GM23338 (cell line): Measurements from ENCODE around the gene OR10C1. TPM values are rescaled to one million over a fixed set of nuclear protein-coding genes. Genes with fewer than 3 reads are reported as not detected.

Experiments
- ATAC-seq: fragments of 200-7000 bp; cut with Tn5 transposase; 3 replicates; pipeline ENCODE4 v1.9.1; 2020
- DNase-seq: peaks from one replicate; pipeline ENCODE4 v3.0.0-alpha.2; 2015; ENCODE audit warnings: low spot score
- H2AFZ ChIP-seq: fragments of 200-600 bp; sonication (generic); 2 replicates; pipeline ENCODE4 v1.8.0; 2016; ENCODE audit warnings: antibody characterized with exemption, mild to moderate bottlenecking, moderate library complexity
- H3F3A ChIP-seq: fragments of 200-600 bp; sonication (generic); replicated peaks from 2 replicates; pipeline ENCODE4 v1.8.0; 2017; ENCODE audit warnings: antibody characterized with exemption, mixed run types, low read depth
- H3K27ac ChIP-seq: fragments of 200-600 bp; sonication (generic); 2 replicates; pipeline ENCODE4 v1.6.1; 2016; ENCODE audit warnings: low read depth
- H3K27me3 ChIP-seq: fragments of 200-600 bp; sonication (generic); 2 replicates; pipeline ENCODE4 v1.8.0; 2016; ENCODE audit warnings: mild to moderate bottlenecking, mixed run types, moderate library complexity; ENCODE audit not compliant: insufficient read depth
- H3K36me3 ChIP-seq: fragments of 200-600 bp; sonication (generic); 2 replicates; pipeline ENCODE4 v1.8.0; 2016; ENCODE audit warnings: mild to moderate bottlenecking; ENCODE audit not compliant: insufficient read depth
- H3K4me1 ChIP-seq: fragments of 200-600 bp; sonication (generic); 2 replicates; pipeline ENCODE4 v1.8.0; 2016; ENCODE audit warnings: mild to moderate bottlenecking, moderate library complexity; ENCODE audit not compliant: insufficient read depth
- H3K4me2 ChIP-seq: fragments of 200-600 bp; sonication (generic); 2 replicates; pipeline ENCODE4 v1.7.1; 2017; ENCODE audit warnings: mixed run types
- H3K4me3 ChIP-seq: fragments of 200-600 bp; sonication (generic); 2 replicates; pipeline ENCODE4 v1.6.1; 2016; ENCODE audit warnings: mixed run types
- H3K79me2 ChIP-seq: fragments of 200-600 bp; sonication (generic); replicated peaks from 2 replicates; pipeline ENCODE4 v1.8.0; 2017; ENCODE audit warnings: mild to moderate bottlenecking; ENCODE audit not compliant: insufficient read depth
- H3K9me2 ChIP-seq: fragments of 200-600 bp; sonication (generic); 2 replicates; pipeline ENCODE4 v1.8.0; 2017; ENCODE audit not compliant: insufficient read depth
- H4K20me1 ChIP-seq: fragments of 200-600 bp; sonication (generic); replicated peaks from 2 replicates; pipeline ENCODE4 v1.8.0; 2017; ENCODE audit warnings: mild to moderate bottlenecking; ENCODE audit not compliant: insufficient read depth
- H3K27ac Mint-ChIP-seq: 2 replicates; pipeline ENCODE4 v1.8.0; 2020; ENCODE audit warnings: inconsistent platforms, mild to moderate bottlenecking, moderate library complexity, mixed read lengths
- H3K27me3 Mint-ChIP-seq: 3 replicates; pipeline ENCODE4 v1.8.0; 2022; ENCODE audit warnings: low read depth, mild to moderate bottlenecking, moderate library complexity, mixed read lengths, inconsistent platforms; ENCODE audit not compliant: insufficient read depth, poor library complexity
- H3K36me3 Mint-ChIP-seq: 3 replicates; pipeline ENCODE4 v1.8.0; 2021; ENCODE audit warnings: low read depth, mild to moderate bottlenecking, inconsistent platforms, moderate library complexity, mixed read lengths
- H3K4me1 Mint-ChIP-seq: 3 replicates; pipeline ENCODE4 v1.8.0; 2020; ENCODE audit warnings: mild to moderate bottlenecking, inconsistent platforms, mixed read lengths
- H3K4me3 Mint-ChIP-seq: 3 replicates; pipeline ENCODE4 v1.8.0; 2021; ENCODE audit warnings: moderate library complexity, mild to moderate bottlenecking, inconsistent platforms, mixed read lengths
- H3K9me3 Mint-ChIP-seq: 3 replicates; pipeline ENCODE4 v1.8.0; 2020; ENCODE audit warnings: moderate library complexity, mild to moderate bottlenecking, inconsistent platforms, mixed read lengths
- JUNB ChIP-seq: IDR thresholded peaks from one replicate; pipeline ENCODE4 v1.6.1; 2016; ENCODE audit warnings: antibody characterized with exemption; ENCODE audit not compliant: unreplicated experiment
- polyA plus RNA-seq: library from polyadenylated mRNA; unstranded; fragments of >200 nt; fragmentation: Nextera tagmentation; extraction: Ambion mirVana; gene quantifications from 2 replicates; pipeline ENCODE4 v1.2.1, GENCODE V29; 2016
- total RNA-seq: library from RNA; depleted of rRNA; stranded (reverse); fragments of >200 nt; shearing (Covaris generic); gene quantifications from 2 replicates; pipeline ENCODE4 v1.2.3, GENCODE V29; 2014
- TF ChIP-seq, protein P1 (sequence below): fragments of 250-450 bp; sonication (Bioruptor Pico); IDR thresholded peaks from 2 replicates; pipeline ENCODE4 v1.5.0; 2020; ENCODE audit warnings: mild to moderate bottlenecking, moderate library complexity

Gene OR10C1
- total and polyA plus RNA-seq, 2 experiments from 2014 or later = not detected

DNA sequence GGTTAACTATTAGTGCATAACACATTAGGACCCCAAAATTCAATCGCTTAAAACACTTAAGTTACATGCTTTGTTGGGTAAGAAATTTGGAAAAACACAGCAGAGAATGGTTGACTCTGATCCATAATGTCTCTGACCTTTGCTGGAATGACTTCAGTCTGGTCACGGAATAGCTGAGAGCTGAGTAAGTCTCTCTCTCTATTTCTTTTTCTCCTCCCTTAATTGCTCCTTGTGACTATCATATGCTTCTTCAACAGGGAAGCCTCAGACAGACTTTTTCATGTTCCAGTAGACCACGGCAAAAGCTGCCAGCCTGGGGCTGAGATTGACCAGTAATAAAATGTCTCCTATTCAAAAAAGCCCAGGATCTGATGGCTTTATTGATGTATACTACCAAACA is 19.6 kb upstream of the OR10C1 start (continued):
- TF ChIP-seq, protein P1, sequence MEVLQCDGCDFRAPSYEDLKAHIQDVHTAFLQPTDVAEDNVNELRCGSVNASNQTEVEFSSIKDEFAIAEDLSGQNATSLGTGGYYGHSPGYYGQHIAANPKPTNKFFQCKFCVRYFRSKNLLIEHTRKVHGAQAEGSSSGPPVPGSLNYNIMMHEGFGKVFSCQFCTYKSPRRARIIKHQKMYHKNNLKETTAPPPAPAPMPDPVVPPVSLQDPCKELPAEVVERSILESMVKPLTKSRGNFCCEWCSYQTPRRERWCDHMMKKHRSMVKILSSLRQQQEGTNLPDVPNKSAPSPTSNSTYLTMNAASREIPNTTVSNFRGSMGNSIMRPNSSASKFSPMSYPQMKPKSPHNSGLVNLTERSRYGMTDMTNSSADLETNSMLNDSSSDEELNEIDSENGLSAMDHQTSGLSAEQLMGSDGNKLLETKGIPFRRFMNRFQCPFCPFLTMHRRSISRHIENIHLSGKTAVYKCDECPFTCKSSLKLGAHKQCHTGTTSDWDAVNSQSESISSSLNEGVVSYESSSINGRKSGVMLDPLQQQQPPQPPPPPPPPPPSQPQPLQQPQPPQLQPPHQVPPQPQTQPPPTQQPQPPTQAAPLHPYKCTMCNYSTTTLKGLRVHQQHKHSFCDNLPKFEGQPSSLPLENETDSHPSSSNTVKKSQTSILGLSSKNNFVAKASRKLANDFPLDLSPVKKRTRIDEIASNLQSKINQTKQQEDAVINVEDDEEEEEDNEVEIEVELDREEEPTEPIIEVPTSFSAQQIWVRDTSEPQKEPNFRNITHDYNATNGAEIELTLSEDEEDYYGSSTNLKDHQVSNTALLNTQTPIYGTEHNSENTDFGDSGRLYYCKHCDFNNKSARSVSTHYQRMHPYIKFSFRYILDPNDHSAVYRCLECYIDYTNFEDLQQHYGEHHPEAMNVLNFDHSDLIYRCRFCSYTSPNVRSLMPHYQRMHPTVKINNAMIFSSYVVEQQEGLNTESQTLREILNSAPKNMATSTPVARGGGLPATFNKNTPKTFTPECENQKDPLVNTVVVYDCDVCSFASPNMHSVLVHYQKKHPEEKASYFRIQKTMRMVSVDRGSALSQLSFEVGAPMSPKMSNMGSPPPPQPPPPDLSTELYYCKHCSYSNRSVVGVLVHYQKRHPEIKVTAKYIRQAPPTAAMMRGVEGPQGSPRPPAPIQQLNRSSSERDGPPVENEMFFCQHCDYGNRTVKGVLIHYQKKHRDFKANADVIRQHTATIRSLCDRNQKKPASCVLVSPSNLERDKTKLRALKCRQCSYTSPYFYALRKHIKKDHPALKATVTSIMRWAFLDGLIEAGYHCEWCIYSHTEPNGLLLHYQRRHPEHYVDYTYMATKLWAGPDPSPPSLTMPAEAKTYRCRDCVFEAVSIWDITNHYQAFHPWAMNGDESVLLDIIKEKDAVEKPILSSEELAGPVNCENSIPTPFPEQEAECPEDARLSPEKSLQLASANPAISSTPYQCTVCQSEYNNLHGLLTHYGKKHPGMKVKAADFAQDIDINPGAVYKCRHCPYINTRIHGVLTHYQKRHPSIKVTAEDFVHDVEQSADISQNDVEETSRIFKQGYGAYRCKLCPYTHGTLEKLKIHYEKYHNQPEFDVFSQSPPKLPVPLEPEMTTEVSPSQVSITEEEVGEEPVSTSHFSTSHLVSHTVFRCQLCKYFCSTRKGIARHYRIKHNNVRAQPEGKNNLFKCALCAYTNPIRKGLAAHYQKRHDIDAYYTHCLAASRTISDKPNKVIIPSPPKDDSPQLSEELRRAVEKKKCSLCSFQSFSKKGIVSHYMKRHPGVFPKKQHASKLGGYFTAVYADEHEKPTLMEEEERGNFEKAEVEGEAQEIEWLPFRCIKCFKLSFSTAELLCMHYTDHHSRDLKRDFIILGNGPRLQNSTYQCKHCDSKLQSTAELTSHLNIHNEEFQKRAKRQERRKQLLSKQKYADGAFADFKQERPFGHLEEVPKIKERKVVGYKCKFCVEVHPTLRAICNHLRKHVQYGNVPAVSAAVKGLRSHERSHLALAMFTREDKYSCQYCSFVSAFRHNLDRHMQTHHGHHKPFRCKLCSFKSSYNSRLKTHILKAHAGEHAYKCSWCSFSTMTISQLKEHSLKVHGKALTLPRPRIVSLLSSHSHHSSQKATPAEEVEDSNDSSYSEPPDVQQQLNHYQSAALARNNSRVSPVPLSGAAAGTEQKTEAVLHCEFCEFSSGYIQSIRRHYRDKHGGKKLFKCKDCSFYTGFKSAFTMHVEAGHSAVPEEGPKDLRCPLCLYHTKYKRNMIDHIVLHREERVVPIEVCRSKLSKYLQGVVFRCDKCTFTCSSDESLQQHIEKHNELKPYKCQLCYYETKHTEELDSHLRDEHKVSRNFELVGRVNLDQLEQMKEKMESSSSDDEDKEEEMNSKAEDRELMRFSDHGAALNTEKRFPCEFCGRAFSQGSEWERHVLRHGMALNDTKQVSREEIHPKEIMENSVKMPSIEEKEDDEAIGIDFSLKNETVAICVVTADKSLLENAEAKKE = no peak

DNA sequence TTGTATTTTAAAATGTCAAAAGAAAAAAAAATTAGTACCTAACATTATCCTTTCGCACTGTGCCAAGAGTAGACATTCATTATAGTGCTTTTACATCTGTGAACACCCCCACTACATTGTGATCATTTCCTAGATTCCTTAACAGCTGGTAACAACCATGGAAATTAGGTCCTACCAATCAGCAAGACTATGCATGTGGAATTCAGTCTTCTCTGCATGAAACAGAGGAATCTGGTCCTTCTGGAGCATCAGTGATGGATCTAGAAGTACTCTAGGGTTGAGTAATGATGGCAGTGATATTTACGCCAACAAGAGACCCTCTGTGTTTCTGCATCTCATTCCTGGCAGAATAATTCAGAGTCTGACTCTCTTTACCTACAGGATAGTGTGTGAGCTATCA is 14.9 kb upstream of the OR10C1 start:
- H3K4me3 ChIP-seq = no peak overlapping the region
- TF ChIP-seq JUNB = no peak
- TF ChIP-seq, protein P1 = peak; percentile 96
- ATAC-seq (peak; percentile 61), DNase-seq (peak; percentile 62)
- no peak overlapping the region for H3K27ac ChIP-seq
- Mint-ChIP-seq H3K27ac (no peak overlapping the region; the same call in 1 of the 2 replicates), H3K4me1 (peaks cover 16% of the 10 kb centered on the region; the same call in 2 of the 3 replicates), H3K9me3 (no peaks in the 10 kb centered on the region), H3K27me3 (peaks cover 2% of the 10 kb centered on the region), H3K36me3 (no peaks in the 10 kb centered on the region), H3K4me3 (no peak overlapping the region)
- H4K20me1 ChIP-seq = no peaks in the 10 kb centered on the region
- H3F3A ChIP-seq = no peaks in the 10 kb centered on the region
- H3K36me3 ChIP-seq = no peaks in the 10 kb centered on the region
- H3K79me2 ChIP-seq = no peaks in the 10 kb centered on the region
- no peak overlapping the region for H2AFZ ChIP-seq
- no peaks in the 10 kb centered on the region for H3K27me3 ChIP-seq
- no peaks in the 10 kb centered on the region for H3K9me2 ChIP-seq
- H3K4me2 ChIP-seq = no peak overlapping the region
- peaks cover 3% of the 10 kb centered on the region; the same call in 1 of the 2 replicates for H3K4me1 ChIP-seq
